NCI-H510A (cell line): Measurements from ENCODE around the gene JPH2.

Experiments
- DNase-seq: peaks from one replicate; lab custom pipeline; 2025; lab: John Stamatoyannopoulos, UW

Gene JPH2

DNA sequence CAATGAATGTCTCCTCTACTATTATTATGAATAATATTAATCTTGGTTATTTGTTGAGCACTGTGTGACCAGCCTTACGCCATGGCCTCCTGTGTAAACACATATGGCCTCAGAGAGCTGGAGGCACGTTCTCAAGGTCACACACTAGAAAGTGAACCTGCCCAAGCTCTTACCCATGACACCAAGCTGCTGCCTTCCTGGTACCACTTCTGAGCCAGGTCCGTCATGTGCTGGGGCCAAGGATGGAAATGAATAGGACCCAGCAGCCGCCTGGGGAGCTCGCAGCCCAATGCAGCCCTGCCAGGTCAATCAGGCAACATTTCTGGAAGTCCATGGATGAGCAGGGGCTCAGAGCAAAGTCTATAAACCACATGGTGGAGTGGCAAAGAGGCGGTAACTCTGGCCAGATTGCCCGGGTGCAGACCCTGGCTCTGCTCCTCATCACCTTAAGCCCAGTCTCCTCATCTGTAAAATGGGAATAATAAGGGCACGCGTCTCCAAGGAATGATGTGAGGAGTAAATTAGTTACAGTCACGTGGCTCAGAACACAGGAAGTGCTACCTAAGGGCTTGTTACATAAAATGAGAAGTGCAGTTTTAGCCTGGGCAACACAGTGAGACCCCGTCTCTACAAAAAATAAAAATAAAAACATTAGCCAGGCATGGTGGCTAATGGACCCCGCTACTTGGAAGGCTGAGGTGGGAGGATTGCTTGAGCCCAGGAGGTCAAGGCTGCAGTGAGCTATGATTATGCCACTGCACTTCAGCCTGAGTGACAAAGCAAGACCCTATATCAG lies 61.5 kb downstream of the JPH2 start:
- no peak for DNase-seq

DNA sequence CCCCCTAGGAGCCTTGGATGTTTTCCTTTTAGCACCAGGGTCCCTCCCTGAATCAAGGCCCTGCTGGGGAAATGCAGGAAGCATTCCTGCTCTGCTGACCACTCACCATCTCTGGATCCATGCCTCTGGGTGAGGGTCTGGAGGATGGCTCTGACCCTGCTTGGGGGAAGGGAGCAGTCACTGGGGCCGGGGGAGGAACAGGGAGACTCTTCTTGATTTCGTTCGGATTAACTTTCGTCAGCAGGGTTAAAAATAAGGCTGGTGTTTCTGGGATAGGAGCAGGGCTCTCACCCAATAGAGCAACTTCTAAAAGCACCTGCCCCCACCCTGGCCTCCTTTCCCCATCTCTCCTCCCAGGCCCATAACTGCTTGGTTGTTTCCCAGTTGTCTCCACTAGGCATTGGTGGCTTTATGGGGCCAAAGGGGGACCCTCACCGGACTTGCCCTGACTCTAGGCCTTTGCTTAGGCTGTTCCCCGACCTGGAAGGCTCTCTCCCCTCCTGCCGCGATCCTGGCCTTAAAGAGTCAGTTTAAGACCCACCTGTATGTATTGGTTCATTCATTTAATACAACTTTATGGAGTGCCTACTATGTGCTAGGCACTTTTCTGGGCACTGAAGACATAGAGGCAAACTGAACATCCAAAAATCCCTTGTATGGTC lies 63.0 kb downstream of the JPH2 start:
- DNase-seq, result no peak

DNA sequence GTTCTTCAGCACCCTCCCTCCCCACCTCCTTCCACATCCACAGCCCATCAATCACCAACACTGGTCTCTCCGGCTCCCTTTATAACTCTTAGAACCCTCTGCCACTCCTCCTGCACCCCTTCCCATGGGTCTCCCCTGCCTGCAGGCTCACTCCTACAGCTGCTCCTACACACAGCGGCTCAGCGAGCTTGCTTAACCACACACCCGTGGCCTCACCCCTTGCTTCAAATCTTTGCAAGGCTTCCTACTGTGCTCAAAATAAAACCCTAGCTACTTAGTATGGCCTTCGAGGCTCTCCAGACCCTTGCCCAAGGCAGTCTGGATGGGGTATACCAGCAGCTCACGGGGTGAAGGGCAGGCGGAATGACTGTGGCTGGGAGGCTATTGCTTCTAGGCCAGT lies 63.7 kb downstream of the JPH2 start:
- no peak for DNase-seq

DNA sequence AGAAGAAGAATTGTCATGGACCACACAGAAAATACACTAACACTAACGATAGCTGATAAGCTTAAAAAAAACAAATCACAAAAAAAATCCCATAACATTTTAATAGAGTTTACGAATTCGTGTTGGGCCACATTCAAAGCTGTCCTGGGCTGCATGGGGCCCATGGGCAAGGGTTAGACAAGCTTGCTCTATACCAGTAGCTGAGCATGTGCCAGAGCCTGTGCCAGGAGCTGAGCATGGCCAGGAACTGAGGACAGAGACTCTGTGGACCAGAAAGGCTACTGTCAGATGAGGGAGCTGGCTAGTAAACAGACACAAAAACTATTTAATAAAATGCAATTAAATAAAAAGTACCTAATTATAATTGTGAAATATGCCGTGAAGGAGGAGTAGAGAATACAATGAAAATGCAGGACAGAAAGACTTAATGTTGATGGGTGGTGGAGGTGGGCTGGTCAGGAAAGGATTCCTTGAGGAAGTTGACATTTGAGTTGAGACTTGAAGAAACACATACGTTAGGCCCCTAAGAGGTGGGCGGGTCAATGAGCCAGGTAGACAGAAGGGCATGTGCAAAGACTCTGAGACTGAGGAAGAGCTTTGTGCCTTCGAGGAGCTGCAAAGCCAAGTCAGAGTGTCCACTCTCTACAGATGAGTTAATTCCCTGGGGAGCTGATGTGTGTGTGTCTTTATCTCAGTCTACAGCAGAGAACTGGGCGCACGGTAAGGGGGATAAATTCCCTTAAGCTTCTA lies 66.1 kb downstream of the JPH2 start:
- no peak for DNase-seq

DNA sequence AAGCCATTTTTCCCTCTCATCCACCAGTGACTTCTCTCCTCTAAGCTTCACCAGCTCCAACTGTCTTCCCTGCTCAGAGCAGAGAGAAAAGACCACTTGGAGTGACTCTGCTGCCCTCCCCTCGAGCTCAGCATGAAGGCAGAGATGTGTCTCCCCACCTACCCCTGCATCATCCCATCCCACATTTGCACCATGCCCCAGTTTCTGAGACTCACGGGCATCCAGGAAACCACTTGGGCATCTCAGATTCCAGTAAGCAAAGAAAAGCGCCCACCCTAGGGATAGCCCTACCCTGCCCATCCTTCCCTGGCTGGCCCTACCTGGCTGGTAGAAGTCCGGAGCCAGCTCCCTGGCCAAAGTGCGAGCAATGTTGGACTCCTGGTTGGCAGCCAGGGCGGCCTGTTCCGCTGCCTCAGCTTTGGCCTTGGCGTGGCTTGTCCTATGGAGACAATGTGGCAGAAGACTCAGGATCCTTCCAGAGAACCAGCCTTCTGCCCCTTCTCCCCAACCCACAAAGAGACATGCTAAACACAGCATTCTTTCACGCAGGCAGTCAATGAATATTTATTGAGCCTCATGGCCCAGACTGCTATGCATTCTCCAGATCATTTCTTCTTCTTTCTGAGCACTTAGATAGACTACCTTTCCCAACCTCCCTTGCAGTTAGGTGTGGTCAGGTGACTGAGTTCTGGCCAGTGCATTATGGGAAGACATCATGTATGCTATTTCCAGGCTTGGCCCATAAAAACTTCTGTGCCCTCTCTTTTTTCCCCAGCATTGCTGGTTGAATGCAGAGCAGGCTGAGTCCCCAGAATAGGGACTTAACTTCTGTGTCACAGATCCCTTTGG lies 68.6 kb downstream of the JPH2 start:
- DNase-seq, result no peak

DNA sequence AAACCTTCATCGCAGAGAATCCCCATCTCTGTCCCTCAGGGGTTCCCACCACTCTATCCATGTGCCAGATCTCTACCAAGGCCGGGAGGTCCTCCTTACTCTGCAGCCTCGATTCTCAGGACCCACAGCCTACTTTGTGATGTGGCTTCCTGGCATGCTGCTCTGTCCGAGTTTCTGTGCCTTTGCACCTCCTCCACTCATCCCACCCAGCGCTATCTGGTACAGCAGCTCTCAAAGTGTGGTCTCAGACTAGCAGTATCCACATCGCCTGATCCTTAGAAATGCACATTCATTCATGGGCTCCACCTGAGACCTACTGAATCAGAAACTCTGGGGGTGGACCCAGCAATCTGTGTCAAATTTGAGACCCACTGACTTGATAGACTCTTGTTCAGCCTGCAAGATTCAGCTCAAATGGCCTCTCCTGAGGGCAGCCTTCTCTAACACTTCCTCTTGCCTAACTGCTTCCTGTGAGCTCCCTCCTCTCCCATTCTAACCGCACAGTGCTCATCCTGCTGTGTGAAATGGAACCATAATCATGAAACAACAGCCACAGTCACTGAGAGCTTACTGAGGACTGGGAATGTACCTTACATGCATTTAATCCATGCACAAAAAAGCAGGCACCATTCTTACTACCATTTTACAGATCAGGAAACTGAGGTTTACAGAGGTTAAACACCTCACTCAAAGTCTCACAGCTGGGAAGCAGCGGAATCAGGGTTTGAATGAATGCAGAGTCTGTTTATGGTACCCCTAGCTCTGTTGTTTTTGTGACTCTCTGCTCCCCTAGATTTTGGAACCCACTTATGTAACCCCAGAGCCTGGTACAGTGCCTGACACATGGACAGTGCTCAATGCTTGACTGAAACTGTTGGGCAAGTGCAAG lies 69.4 kb downstream of the JPH2 start:
- no peak for DNase-seq

DNA sequence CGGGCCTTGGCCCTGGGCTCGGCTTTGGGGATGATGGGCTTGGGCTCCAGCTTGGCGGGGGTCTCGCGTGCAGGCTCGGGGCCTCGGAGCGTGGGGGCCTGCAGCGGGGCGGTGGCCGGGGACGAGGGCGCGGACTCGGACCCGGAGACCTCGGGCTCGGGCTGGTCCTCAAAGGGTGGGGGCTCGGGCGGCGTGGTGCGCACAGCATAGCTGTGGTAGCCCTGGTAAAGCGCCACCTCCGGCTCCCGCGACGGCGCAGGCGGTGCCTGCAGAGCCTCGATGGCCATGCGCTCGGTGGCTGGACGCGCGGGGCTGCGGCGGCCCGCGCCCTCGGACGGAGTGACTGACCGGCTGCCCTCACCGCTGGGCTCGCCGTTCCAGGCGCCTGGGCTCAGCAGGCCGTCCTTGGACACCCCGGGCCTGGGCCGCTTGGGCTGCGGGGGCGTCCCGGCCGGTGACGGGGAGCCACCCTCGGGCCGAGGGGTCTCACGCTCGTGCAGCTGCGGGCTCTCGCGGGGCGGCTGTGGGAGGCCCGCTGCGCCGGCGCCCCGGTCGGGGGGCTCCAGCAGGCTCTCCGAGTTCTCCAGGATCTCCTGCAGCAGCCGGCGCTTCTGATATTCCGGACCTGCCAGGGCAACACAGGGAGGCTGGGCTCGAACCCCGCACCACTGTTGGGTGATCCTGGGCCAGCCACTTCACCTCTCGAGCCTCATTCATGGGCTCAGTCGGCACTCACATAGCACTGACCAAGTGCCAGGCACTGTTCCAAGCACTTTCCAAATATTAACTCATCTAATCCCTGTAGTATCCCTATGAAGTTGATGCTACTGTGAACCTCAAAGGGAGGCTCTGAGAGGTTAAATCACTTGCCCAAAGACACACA lies 71.0 kb downstream of the JPH2 start:
- DNase-seq, result no peak

DNA sequence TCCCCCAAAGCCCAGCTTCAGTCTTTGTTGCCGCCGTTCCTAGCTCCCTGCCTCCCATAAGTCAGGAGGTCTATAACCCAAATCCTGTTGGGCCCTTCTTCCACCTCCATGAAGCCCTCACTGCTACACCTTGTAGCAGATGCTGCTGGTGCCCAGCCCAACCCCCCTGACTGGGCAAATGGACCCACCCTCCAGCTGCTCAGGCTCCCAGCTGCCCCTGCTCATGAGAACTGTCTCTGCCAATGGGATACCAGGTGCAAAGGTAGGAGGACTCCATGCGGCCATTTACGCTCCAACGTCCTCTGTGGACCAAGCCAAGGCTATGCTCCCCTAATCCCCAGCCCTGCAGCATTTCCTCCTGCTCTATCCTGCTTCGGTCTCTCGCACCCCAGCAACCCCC lies 71.8 kb downstream of the JPH2 start:
- DNase-seq, result no peak

DNA sequence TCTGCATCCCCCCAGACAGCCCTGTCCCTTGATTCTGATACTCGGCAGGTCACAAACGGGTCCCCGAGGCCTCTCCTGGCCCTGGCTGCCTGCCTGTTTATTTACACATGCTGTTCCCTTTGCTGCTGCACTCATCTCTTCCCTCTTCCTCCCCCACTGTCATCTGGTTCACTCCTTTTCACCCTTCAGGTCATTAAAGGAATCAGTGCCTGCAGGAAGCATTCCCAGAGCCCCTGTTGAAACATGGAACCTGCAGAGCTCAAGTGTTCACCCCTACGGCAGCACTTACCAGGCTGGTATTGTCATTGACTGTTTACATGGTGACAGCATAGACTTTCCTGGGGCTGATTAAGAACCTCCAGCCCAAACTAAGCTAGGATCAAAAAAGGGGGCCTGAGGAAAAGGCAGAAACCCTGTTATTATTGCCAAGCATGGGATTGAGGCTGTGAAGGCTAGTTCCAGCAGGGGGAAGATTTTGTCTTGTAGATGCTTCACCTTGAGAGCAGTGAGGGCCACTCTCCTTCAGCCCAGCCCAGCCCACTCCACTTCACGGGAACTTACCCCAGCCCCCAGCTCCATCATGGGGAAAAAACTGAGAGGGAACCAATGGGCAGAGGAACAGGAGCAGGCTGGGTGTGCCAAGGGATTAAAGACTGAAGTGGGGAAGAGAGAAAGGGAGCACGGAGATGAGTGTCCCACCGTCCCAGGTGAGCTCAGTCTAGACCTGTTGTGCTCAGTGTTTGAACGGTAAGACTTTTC lies 73.2 kb downstream of the JPH2 start:
- peak; percentile 71 for DNase-seq

DNA sequence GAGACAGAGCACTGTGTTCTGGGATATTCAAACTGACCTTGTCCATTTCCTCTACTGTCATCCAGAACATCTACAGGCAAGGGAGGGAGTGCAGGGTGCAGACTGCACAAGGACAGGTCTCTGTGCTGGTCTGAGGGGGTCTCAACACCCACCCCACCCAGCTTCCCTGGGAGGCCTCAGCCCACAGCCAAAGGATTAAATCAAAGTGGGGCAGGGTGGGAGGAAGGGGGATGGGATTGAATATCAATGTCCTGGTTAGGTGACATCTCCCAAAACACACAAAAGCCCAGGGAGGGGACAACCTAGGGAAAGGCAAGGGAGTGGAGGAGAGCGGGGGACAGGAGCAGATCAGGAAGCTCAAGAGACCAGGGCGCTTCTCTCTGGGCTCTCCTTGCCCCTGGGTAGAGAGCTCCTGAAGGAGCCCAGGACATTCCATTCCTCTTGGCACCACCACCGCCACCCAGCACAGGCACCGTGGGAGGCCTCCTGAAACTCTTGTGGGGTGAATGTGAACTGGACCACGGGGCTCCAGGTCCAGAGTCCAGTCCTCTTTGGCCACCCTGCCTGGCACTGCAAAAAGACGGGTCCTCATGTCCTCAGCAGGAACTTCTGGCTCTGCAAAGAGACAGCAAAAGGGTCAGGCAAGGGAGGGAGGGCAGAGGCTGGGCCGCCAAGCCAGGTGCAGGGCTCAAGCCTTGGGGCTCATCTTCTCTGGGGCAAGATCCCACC lies 73.9 kb downstream of the JPH2 start:
- DNase-seq, result no peak

DNA sequence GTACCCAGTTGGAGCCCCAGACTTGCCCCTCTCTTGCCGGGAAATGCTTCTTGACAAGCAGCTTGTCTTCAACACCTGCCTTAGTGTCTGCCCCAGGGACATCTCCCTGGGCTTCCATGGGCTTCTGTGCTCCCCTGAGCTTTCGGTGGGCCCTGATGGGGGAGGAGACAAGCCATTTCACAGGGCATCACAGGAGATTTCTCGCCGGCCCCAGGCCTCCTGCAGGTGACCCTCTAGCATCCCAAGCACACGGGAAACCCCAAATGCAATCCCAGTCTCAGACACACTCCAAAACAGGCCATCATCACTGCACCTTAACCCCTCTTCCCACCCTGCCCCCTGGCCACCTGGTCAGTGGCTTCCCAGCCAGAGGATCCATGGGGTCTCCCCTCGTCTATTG lies 74.5 kb downstream of the JPH2 start:
- DNase-seq, result no peak

DNA sequence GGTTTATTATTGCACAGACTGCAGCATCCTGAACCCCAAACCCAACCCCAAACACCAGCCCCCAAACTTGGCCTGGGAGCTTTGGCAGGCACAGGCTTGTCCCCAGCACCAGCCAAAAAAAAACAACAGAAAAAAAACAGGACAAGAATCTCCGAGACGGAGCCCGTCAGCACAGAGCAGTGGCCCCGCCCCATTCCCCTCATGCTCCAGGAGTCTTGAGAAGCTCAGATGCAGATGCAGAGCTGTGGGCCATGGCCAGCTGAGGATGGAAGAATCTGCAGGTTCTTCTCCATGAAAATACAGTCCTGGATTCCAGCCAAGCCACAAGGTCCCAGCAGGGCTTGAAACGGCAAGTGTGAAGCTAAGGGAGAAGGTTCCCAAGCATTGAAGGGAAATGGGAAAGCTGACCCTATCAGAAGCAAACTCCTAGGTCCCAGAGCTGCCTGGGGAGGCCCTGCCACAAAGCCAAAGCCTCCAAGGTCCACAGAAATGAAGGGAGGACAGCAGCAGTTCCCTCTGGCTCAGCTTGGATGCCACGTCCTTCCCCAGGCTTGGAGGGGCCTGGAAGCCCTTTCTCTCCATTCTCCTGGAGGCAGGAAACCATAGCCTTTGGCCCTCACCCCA lies 75.2 kb downstream of the JPH2 start:
- DNase-seq, result no peak

DNA sequence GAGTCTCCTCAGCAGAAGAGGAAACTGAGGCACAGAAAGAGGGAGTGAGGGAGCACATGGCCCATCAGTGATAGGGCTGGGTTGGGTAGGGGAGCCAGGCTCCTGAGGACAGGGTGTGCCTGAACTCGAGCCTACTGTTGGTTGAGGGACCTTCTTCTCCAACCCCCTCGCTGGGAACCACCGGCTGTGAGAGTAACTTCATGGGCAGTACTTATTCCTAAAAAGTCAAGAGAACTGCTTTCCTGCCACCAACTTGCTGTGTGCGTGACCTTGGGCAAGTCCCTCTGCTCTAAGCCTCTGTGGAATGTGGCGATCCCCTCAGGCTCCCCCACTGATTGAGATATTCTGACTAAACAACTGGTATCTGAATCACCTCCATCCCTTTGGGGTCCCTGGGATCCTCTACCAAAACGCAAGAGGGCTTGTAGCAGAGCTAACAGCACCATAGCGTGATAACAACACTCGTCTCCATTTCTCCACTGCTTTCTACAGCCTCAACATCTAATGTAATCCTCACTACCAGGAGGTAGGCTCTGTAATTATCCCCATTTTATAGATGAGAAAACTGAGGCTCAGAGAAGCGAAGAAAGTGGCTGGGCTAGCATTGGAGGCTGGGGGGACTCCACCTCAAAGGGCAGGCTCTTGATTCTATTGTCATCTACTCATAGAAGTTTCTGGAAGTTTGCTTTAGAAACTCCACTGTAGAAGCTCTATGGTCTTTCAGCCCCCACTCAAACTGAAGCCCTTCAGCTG lies 76.0 kb downstream of the JPH2 start:
- no peak for DNase-seq

DNA sequence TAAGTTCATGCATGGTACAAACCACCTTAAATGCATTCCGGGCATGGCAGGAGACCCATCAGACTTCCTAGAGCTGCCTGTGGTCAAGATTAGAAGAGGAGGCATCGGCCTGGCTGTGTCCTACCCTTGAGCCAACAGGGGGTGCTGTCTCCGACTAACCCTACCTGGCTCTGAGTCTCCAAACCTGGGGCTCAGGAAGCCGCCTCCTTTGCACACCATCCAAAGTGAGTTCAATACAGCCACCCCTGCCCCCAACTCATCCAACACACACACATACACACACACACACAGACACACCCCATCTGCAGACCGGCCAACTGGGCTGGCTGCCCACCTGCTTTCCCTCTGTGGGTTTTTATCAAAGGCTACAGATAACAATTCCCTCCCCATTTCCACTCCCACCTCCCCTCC lies 77.0 kb downstream of the JPH2 start:
- no peak for DNase-seq

DNA sequence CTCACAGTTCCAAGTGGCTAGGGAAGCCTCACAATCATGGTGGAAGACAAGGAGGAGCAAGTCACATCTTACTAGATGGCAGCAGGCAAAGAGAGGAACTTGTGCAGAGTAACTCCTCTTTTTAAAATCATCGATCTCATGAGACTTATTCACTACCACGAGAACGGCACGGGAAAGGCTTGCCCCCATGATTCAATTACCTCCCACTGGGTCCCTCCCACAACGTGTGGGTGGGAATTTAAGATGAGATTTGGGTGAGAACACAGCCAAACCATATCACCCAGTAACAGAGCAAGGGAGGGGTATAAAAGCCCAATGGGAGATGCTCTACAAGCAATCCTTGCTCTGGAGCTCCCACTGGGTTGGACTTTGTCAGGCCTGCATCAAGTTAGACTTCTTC lies 80.4 kb downstream of the JPH2 start:
- no peak for DNase-seq

DNA sequence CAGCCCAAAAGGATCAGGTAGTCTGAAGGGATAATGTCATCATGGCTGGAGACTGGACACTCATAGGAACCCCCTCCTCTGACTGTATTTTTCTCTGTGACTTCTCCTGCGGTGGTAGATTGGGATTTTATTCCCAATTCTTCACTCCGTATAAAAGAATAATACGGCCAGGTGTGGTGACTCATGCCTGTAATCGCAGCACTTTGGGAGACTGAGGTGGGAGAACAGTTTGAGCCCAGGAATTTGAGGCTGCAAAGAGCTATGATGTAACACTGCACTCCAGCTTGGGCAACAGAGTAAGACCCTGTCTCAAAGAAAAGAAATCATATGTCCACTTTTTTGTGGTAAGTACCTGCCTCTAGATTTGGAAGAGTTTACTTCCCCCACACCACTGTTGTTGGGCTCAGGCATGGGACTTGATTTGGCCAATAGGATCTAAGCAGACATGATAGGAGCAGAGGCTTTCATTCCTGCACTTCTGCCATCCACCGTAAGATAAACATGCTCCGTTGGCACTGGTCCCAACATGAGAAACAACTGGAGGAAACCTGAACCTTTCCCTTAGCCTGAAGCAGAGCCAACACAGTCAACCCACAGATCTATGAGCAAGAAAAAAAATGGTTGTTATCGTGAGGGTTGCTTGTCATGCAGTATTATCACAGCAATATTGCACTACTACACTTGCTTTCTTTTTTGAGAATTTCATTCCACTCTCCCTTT lies 82.0 kb downstream of the JPH2 start:
- peak; percentile 64 for DNase-seq

DNA sequence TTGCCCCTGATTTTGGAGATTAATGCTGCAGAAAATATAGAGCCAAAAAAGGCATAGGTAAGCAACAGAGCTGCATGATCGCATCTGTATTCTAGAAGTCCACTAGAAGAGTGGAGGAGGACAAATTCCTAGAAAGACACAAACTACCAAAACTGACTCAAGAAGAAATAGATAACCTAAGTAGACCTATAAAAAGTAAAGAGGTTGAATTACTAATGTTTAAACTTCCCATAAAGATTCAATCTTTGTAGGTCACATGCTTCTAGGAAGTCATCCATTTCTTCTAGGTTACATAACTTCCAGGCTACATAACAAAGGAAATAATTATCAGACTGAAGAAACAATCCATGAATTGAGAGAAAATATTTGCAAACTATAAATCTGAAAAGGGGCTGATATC lies 84.4 kb downstream of the JPH2 start:
- no peak for DNase-seq
